DND-41 (cell line): ENCODE measurements around the gene TTC24.
A peak's percentile ranks its signal among the peaks of the same experiment; 100 is the strongest.
"Not testable (repeated sequence)": the region's sequence is repeated elsewhere in the genome, so short reads cannot be mapped to it uniquely, and the experiment has no call there.

Source experiments
- ATAC-seq: fragments of 200-7000 bp; cut with Tn5 transposase; 3 replicates; pipeline ENCODE4 v1.9.1; 2021; ENCODE audit warnings: low read depth; ENCODE audit not compliant: insufficient read depth
- DNase-seq: peaks from one replicate; pipeline ENCODE4 v3.0.0-alpha.2; 2020
- H2AFZ ChIP-seq: 2 replicates; pipeline ENCODE4 v1.6.0; 2012; ENCODE audit warnings: low read depth, low read length
- H3K27ac ChIP-seq: 2 replicates; pipeline ENCODE4 v1.5.1; 2012; ENCODE audit warnings: low read length, inconsistent platforms
- H3K27me3 ChIP-seq: fragments of 200-600 bp; sonication (generic); 2 replicates; pipeline ENCODE4 v1.6.0; 2012; ENCODE audit warnings: low read length, mild to moderate bottlenecking, inconsistent platforms; ENCODE audit not compliant: insufficient read depth, poor library complexity
- H3K36me3 ChIP-seq: 2 replicates; pipeline ENCODE4 v1.5.1; 2012; ENCODE audit warnings: low read length, inconsistent platforms; ENCODE audit not compliant: insufficient read depth
- H3K4me1 ChIP-seq: 2 replicates; pipeline ENCODE4 v1.5.1; 2012; ENCODE audit warnings: mild to moderate bottlenecking, low read length; ENCODE audit not compliant: insufficient read depth
- H3K4me2 ChIP-seq: 2 replicates; pipeline ENCODE4 v1.6.0; 2012; ENCODE audit warnings: mild to moderate bottlenecking, moderate library complexity, low read length, inconsistent platforms; ENCODE audit not compliant: insufficient read depth
- H3K4me3 ChIP-seq, 2 experiments: fragments of 200-600 bp in 1 of 2; shearing (Covaris generic) in 1 of 2; 2 replicates each; pipeline ENCODE4 v1.5.1; 2012 to 2016; ENCODE audit warnings: inconsistent platforms in 2 of 2, low read length in 2 of 2, mild to moderate bottlenecking in 2 of 2, low read depth in 1 of 2, moderate library complexity in 1 of 2
- H3K79me2 ChIP-seq: 2 replicates; pipeline ENCODE4 v1.6.0; 2012; ENCODE audit warnings: low read length, inconsistent platforms; ENCODE audit not compliant: insufficient read depth
- H3K9ac ChIP-seq: 2 replicates; pipeline ENCODE4 v1.6.0; 2012; ENCODE audit warnings: low read depth, mild to moderate bottlenecking, inconsistent platforms, low read length, moderate library complexity
- H3K9me3 ChIP-seq: 2 replicates; pipeline ENCODE4 v1.5.1; 2012; ENCODE audit warnings: low read length, moderate library complexity, mild to moderate bottlenecking, inconsistent platforms; ENCODE audit not compliant: insufficient read depth, severe bottlenecking
- H4K20me1 ChIP-seq: 2 replicates; pipeline ENCODE4 v1.6.0; 2012; ENCODE audit warnings: low read length; ENCODE audit not compliant: insufficient read depth
- EZH2 ChIP-seq: IDR thresholded peaks from 3 replicates; pipeline ENCODE4 v1.6.1; 2012; ENCODE audit warnings: borderline replicate concordance, low read depth, mild to moderate bottlenecking, moderate library complexity, low read length, inconsistent platforms; ENCODE audit not compliant: severe bottlenecking
- TF ChIP-seq, protein P1 (sequence below): IDR thresholded peaks from 2 replicates; pipeline ENCODE4 v1.5.1; 2012; ENCODE audit warnings: borderline replicate concordance, low read length, moderate library complexity, mild to moderate bottlenecking; ENCODE audit not compliant: poor library complexity, severe bottlenecking; ENCODE audit errors: extremely low read depth

Gene TTC24

DNA sequence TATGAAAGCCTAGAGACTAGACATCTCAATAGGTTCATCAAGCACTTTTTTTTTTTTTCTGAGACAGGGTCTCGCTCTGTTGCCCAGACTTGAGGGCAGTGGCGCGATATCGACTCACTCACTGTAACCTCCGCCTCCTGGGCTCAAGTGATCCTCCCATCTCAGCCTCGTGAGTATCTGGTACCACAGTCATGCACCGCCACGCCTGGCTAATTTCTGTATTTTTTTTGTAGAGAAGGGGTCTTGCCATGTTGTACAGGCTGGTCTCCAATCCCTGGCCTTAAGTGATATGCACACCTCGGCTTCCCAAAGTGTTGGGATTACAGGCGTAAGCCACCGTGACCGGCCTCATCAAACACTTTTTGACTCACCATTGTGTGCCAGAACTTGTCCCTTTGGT, 22.4 kb downstream of the TTC24 start:
- Histone ChIP-seq H3K4me2 (peak overlapping the region; percentile 74), H3K36me3 (peaks cover 26% of the 10 kb centered on the region), H3K27me3 (no peaks in the 10 kb centered on the region), H3K27ac (peak overlapping the region; percentile 88), H3K9me3 (no peaks in the 10 kb centered on the region), H3K79me2 (peaks cover 44% of the 10 kb centered on the region), H4K20me1 (peaks cover 4% of the 10 kb centered on the region; the same call in 1 of the 2 replicates), H3K9ac (peak overlapping the region; percentile 67), H3K4me3 (peak overlapping the region; percentile 55 to 87), H2AFZ (peak overlapping the region; percentile 93), H3K4me1 (peaks cover 28% of the 10 kb centered on the region)
- ATAC-seq (peak; percentile 27), DNase-seq (no peak)
- no peak for TF ChIP-seq EZH2
- TF ChIP-seq, protein P1, sequence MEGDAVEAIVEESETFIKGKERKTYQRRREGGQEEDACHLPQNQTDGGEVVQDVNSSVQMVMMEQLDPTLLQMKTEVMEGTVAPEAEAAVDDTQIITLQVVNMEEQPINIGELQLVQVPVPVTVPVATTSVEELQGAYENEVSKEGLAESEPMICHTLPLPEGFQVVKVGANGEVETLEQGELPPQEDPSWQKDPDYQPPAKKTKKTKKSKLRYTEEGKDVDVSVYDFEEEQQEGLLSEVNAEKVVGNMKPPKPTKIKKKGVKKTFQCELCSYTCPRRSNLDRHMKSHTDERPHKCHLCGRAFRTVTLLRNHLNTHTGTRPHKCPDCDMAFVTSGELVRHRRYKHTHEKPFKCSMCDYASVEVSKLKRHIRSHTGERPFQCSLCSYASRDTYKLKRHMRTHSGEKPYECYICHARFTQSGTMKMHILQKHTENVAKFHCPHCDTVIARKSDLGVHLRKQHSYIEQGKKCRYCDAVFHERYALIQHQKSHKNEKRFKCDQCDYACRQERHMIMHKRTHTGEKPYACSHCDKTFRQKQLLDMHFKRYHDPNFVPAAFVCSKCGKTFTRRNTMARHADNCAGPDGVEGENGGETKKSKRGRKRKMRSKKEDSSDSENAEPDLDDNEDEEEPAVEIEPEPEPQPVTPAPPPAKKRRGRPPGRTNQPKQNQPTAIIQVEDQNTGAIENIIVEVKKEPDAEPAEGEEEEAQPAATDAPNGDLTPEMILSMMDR, result no peak

DNA sequence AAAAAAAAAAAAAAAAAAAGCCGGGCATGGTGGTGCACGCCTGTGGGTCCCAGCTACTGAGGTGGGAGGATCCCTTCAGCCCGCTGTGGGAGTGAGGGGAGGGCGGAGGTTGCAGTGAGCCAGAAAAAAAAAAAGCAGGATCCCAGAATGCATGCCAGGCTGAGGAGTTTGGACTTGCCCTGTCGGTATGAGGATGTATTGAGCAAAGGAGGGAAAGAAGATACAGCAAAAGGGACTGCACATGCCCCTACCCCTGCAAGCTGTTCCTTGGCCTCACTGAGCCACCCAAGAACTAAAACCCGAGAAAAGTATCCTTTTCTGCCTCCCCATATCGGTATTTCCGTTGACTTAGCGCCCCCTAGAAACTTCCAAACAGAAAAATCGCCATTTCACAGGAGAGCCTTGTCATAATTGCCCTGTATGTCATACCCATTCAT, 23.1 kb downstream of the TTC24 start:
- Histone ChIP-seq H3K4me1 (peaks cover 28% of the 10 kb centered on the region), H3K27me3 (no peaks in the 10 kb centered on the region), H3K27ac (no peak overlapping the region), H3K4me2 (peak overlapping the region; percentile 74), H2AFZ (peak overlapping the region; percentile 12; the same call in 1 of the 2 replicates), H3K9me3 (no peaks in the 10 kb centered on the region), H3K9ac (no peak overlapping the region), H3K4me3 (no peak overlapping the region), H3K79me2 (peaks cover 44% of the 10 kb centered on the region), H3K36me3 (peaks cover 19% of the 10 kb centered on the region), H4K20me1 (peaks cover 4% of the 10 kb centered on the region; the same call in 1 of the 2 replicates)
- DNase-seq (no peak), ATAC-seq (no peak)
- TF ChIP-seq EZH2, result no peak
- TF ChIP-seq, protein P1, result peak; percentile 47

DNA sequence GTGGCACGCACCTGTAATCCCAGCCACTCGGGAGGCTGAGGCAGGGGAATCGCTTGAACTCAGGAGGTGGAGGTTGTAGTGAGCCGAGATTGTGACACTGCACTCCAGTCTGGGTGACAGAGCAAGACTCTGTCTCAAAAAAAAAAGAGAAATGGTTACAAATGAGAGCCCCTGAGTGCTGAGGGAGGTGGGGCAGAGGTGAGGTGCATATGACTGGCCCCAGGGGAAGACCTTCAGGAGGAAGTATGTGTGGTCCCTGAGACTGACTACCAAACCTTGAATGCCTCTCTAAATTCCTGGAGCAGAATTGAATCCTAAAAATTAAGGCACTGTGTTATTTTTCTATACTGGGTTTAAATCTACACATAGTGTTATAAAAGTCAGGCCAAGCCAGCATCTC, 27.8 kb downstream of the TTC24 start:
- not testable (repeated sequence) for H3K4me2 ChIP-seq, H3K9ac ChIP-seq, H3K36me3 ChIP-seq, H3K27ac ChIP-seq, H3K4me3 ChIP-seq, H4K20me1 ChIP-seq, ATAC-seq, H3K4me1 ChIP-seq, DNase-seq, H3K9me3 ChIP-seq, H3K79me2 ChIP-seq, H3K27me3 ChIP-seq, H2AFZ ChIP-seq

DNA sequence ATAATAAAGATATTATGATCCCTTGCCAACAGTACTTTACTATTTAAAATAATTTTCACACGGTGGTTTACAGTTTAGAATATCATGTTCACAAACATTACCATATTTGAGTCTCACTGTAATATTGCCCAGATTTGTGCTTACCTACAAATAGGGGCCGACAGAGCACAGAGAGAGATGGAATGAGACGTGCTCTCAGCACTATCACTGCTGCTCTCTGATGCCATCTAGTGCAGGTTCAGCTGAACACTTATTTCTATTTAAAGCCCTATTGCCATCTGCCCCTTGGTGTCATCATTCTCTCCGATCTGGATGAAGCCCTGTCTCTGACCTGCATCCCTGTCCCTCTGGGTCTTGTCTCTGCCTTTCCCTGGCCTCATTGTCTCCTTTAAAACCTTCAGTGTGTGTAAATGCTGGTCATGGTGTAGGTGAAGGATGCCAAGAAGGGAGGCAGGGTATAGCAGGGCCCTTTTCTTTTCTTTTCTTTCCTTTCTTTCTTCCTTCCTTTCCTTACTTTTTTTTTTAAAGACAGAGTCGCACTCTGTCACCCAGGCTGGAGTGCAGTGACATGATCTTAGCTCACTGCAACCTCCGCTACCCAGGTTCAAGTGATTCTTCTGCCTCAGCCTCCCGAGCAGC, 28.6 kb downstream of the TTC24 start:
- H3K9ac ChIP-seq, result no peak overlapping the region
- TF ChIP-seq EZH2, result no peak
- TF ChIP-seq, protein P1, result peak; percentile 91
- ATAC-seq (peak; percentile 99), DNase-seq (peak; percentile 74)
- no peak overlapping the region for H3K27ac ChIP-seq
- no peaks in the 10 kb centered on the region for H3K9me3 ChIP-seq
- no peaks in the 10 kb centered on the region for H3K27me3 ChIP-seq
- peaks cover 2% of the 10 kb centered on the region; the same call in 1 of the 2 replicates for H3K4me1 ChIP-seq
- H3K4me2 ChIP-seq, result no peak overlapping the region
- no peaks in the 10 kb centered on the region for H3K36me3 ChIP-seq
- H3K4me3 ChIP-seq, result no peak overlapping the region
- no peaks in the 10 kb centered on the region for H3K79me2 ChIP-seq
- peak overlapping the region; percentile 16; the same call in 1 of the 2 replicates for H2AFZ ChIP-seq
- no peaks in the 10 kb centered on the region for H4K20me1 ChIP-seq
